GM12801 (cell line): ENCODE measurements around the gene IRF3.

ENCODE experiments used
- TF ChIP-seq, protein P1 (sequence below): IDR thresholded peaks from one replicate; pipeline ENCODE4 v1.5.1; 2011; ENCODE audit warnings: control low read depth; ENCODE audit not compliant: insufficient read length; ENCODE audit errors: extremely low read depth

Gene IRF3

GRCh38 chr19:49690079-49690655, 24.5 kb upstream of the IRF3 start:
- TF ChIP-seq, protein P1, sequence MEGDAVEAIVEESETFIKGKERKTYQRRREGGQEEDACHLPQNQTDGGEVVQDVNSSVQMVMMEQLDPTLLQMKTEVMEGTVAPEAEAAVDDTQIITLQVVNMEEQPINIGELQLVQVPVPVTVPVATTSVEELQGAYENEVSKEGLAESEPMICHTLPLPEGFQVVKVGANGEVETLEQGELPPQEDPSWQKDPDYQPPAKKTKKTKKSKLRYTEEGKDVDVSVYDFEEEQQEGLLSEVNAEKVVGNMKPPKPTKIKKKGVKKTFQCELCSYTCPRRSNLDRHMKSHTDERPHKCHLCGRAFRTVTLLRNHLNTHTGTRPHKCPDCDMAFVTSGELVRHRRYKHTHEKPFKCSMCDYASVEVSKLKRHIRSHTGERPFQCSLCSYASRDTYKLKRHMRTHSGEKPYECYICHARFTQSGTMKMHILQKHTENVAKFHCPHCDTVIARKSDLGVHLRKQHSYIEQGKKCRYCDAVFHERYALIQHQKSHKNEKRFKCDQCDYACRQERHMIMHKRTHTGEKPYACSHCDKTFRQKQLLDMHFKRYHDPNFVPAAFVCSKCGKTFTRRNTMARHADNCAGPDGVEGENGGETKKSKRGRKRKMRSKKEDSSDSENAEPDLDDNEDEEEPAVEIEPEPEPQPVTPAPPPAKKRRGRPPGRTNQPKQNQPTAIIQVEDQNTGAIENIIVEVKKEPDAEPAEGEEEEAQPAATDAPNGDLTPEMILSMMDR: no peak

- TF ChIP-seq, protein P1: no peak
Measured at GRCh38 chr19:49689133-49690078, 23.7 kb upstream of the IRF3 start, which contains the start of gene ADM5. Gene ADM5 (plus strand): TSS chr19:49689594. CDS start chr19:49689838, 244 bp downstream.

- TF ChIP-seq, protein P1: no peak
Measured at GRCh38 chr19:49688531-49689132, 23.0 kb upstream of the IRF3 start.

GRCh38 chr19:49687566-49688316, 22.1 kb upstream of the IRF3 start:
- TF ChIP-seq, protein P1: no peak

GRCh38 chr19:49687150-49687549, 21.5 kb upstream of the IRF3 start:
- TF ChIP-seq, protein P1: no peak

GRCh38 chr19:49686503-49687088, 20.9 kb upstream of the IRF3 start:
- TF ChIP-seq, protein P1: no peak
